HG03432 (cell line): ENCODE measurements around the gene PFKFB4.
A peak's percentile ranks its signal among the peaks of the same experiment; 100 is the strongest.

Source experiments
- ATAC-seq: cut with Tn5 transposase; IDR thresholded peaks from one replicate; pipeline ENCODE4 v1.9.1; 2021; ENCODE audit warnings: mild to moderate bottlenecking, moderate library complexity; ENCODE audit not compliant: unreplicated experiment

PFKFB4 gene

GRCh38 chr3:48556796-48557626, at the start of gene PFKFB4:
Gene PFKFB4, minus strand, starts transcription at chr3:48556803. Its CDS starts 26 bp downstream, at chr3:48556777.
- peak; percentile 90 for ATAC-seq

GRCh38 chr3:48601622-48601994, 45.0 kb upstream of the PFKFB4 start:
- no peak for ATAC-seq

- ATAC-seq: no peak
Measured at GRCh38 chr3:48600711-48601621, 44.4 kb upstream of the PFKFB4 start.

GRCh38 chr3:48599509-48600285, 43.1 kb upstream of the PFKFB4 start:
- no peak for ATAC-seq

DNA sequence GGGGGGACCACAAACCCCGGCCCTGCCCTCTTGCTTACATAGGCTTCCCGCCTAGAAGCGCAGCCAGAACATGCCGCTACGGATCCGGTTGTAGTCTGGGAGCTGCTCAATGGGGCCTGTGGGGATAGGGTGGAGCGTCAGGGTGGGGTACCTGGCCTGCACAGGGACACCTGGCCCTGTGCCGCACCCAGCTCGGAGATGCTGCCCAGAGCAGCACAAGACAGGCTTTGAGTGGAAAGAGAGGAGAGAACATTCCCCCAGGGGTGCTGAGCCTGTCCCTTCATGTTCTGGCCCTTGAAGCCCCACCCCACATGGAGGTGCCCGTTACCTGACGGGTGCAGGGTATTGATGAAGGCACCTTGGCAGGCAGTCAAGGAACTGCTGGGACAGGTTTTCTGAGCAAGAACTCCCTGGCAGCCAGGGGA, 42.5 kb upstream of the PFKFB4 start:
- no peak for ATAC-seq

GRCh38 chr3:48598323-48599076, 41.9 kb upstream of the PFKFB4 start:
- ATAC-seq: no peak

DNA sequence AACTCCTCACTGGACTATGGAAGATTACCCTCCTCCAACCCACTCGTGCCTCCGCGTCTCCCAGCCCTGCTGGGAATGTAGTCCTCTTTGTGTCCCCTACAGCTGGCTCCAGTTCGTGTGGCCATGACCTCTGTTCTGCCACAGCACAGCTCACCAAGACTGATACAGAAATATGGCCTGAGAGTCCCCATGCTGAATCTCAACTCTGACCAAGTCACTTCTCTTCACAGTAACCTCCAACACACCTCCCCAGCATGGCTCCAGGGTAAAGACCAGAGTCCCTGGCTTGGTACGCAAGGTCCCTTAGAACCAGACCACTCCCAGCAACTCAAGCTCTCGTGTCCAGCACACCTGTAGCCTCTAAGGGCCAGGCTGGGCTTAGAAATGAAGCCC, 40.8 kb upstream of the PFKFB4 start:
- ATAC-seq: no peak

DNA sequence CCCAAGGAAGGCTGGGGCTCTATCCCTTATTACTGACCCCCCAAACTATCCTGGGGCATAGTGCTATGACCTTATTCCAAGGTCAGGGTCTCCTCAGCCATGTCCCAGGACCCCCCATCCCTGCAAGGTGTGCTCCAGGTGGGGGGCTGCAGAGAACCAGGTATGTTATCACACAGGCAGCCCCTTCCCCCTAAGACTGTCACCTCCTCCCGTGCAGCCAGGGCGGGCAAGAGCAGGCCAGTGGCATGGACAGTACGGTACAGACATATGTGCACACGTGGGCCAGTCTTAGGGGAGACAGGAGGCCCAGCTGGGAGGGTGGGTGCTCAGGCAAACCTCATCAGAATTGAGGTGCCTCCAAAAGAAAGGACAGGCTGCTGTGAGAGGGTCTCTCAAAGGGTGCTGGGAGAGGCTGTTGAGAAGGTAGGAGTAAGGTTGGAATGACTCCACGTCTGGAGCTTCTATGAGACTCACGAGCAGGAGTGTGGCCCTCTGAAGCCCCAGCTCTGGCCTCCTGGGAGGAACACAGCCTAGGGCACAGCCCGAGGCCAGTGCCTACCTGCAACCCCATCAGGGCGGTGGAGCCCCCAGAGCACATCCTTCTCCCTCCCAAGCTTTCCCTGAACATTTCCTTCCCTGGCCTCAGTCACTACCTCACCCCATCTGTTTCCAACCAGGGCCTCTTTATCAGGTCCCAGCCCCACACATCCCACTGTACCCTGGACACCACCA, 40.2 kb upstream of the PFKFB4 start:
- no peak for ATAC-seq

GRCh38 chr3:48596157-48596556, 39.6 kb upstream of the PFKFB4 start:
- ATAC-seq: no peak

- no peak for ATAC-seq
Measured at GRCh38 chr3:48595526-48596121, 39.0 kb upstream of the PFKFB4 start.

DNA sequence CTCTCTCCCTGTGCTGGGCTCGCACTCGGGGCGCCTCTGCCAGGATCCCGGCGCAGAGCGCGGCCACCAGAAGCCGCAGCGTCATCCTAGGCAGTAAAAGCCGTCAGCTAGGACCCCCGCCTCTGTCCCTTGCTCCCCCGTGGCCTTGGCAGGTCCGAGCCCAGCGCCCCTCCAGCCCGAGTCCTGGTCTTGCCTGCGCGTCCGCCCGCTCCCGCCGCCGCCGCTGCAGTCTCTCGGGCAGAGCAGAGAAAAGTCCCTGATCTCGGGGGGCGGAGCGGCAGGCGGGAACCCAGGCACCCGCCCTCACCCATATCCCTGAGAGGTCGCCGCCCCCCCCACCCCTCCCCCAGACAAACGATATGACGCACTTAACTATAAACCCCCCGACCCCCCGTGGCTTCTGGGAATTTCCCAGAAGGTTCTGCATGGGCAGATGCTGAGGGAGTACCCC, 38.5 kb upstream of the PFKFB4 start, which contains the start of gene COL7A1:
COL7A1 (minus strand) TSS at position 255 of the 451 bp plus-strand sequence; CDS start at position 85, 170 bp downstream.
- no peak for ATAC-seq

DNA sequence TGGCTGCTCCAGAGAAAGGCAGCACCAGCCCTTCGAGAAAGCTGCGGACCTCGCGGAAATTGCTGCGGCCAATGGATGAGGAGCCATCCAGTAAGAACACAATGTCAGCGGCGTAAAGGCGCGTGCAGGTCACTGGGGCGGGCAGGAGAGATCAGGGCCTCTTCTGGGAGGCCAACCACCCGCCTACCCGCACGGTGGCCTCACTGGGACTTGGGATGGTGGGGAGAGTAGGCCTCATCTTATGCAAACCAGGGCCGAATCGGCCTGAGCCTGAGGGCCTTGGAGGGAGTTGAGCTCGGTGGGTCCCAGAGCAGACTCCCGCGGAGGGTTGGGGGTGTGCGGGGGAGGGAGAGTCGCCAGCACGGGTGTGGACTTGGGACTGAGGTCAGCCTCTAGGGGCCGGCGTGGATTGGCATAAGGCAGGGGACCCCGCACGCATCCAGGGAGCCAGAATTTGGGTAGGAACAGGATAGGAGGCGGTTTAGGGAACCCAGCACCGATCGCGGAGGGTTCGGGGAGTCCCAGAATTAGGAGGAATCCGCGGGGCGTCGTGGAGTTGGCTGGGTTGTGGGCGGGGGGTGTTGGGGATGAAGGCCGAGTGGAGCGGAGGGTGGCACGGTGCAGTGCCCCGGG, 37.9 kb upstream of the PFKFB4 start:
- no peak for ATAC-seq

DNA sequence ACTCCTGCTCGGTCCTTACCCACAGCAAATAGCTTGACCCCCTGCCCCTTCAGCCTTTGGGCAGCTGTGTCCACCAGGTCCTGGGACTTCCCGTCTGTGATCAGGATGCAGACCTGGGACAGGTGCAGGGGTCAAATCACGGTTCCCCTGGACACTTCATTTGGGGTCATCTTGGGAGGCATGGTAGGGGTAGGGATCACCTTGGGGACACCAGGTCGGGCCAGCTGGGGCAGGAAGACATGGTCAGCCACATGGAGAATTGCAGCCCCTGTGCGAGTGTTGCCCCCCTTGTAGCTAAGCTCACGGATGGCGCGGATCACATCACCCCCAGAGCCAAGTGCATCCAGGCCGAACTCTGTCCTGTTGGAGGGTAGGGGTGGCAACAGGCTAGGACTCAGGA, 36.7 kb upstream of the PFKFB4 start:
- no peak for ATAC-seq

DNA sequence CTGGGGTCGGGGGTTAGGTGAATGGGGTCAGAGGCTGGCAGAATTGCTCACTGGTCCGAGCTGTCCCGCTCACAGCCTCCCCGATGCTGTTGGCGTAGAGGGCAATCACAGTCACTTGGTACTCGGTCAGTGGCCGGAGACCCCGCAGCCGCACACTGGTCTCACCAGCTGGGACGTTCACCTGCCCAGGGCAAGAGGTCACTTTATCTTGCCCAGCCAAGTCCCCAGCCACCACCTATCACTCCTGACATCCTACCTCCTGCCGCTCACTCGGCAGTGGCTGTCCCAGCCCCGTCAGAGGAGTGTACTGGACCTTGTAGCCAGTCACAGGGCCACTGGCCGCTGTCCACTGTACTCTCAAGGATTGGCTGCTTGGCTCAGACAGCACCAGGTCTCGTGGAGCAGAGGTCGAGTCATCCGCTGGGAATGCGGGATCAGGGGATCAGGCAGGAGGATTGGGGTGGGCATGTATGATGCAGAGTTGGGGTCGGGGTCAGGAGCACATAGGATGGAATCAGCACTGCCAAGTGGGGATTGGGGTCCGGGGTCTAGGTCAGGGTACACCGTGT, 36.0 kb upstream of the PFKFB4 start:
- ATAC-seq: no peak

DNA sequence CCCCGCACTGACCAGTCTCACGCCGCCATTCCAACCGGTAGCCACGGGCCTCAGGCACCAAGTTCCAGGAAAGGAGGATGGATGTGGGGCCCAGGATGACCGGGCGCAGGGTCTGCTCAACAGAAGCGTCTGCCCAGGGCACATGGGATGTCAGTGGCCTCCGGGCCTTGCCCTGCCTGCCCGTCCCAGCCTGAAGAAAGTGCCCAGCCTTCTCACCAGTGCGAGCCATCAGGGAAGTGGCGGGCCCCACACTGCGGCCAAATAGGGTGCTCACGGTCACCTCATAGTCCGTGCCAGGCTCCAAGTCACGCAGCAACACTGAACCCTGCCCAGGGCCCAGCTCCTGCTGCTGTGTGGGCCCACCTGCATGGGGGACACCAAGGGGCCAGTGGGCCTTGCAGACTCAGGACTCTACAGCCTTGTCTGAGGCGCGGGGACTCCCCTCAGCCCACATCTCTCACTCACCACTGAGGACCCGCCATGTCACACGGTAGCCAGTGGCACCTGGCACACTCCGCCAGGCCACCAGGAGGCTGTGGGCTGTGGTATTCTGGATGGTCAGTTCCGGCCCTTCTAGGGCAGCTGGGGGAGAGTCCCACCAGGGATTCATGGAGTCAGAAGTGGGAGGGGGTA, 35.4 kb upstream of the PFKFB4 start:
- ATAC-seq: no peak

- ATAC-seq: no peak
Measured at GRCh38 chr3:48591436-48591835, 34.8 kb upstream of the PFKFB4 start.

DNA sequence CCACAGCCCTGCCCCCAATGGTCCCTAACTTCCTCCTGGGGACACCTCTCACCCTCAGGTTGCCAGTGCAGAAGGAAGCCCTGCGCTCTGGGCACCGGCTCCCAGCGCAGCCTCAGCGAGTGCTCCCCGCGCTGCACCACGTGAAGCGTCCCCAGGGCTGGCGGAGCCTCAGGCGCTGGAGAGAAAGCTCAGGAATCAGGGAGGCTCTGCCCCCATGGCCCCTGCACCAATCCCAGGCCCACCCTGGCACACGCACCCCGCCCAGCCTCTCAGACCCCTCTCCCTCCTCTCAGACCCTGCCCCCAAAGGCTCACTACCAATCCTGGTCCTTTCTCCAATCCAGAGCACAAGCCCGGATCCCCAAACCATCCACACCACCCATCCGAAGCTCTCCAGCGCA, 31.6 kb upstream of the PFKFB4 start:
- ATAC-seq: no peak

DNA sequence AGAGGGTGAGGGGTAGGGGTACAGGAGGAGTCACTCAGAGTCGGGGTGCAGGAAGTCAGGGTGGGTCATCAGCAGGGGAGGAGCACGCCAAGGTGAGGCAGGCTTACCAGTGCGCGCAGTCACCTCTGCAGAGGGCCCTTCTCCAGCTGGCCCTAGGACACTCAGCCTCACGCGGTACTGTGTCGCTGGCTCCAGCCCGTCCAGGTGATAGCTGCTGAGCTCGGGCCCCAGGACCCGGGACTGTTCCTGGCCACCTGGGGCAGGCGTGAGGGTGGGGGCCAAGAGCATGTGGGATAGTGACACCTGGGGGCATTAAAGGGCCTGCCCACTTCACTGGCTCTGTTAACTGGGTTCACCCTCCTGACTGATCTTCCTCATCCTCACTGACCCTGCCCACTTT, 31.1 kb upstream of the PFKFB4 start:
- no peak for ATAC-seq
